H9 (cell line): ENCODE results near the gene SREBF1. TPM values are rescaled to one million over a fixed set of nuclear protein-coding genes. Genes with fewer than 3 reads are reported as not detected.

Experiments
- DNase-seq: peaks from one replicate; pipeline ENCODE4 v3.0.0-alpha.2; 2017
- H2AFZ ChIP-seq: one replicate; pipeline ENCODE4 v1.6.1; 2013; ENCODE audit warnings: mild to moderate bottlenecking, low read length, control low read depth, moderate library complexity
- H2AK5ac ChIP-seq: 2 replicates; pipeline ENCODE4 v1.6.1; 2013; ENCODE audit warnings: low read length, control low read depth, mixed read lengths; ENCODE audit not compliant: insufficient read length
- H2BK120ac ChIP-seq: one replicate; pipeline ENCODE4 v1.6.1; 2013; ENCODE audit warnings: low read depth, mild to moderate bottlenecking, low read length, control low read depth, inconsistent platforms; ENCODE audit not compliant: poor library complexity, severe bottlenecking
- H2BK12ac ChIP-seq: 2 replicates; pipeline ENCODE4 v1.6.1; 2013; ENCODE audit warnings: low read length, control low read depth, mixed read lengths, low read depth; ENCODE audit not compliant: insufficient read length
- H2BK15ac ChIP-seq: 2 replicates; pipeline ENCODE4 v1.6.1; 2013; ENCODE audit warnings: low read depth, low read length, control low read depth
- H2BK20ac ChIP-seq: one replicate; pipeline ENCODE4 v1.6.1; 2013; ENCODE audit warnings: low read depth, mild to moderate bottlenecking, low read length, control low read depth, inconsistent platforms; ENCODE audit not compliant: poor library complexity, severe bottlenecking
- H2BK5ac ChIP-seq: 2 replicates; pipeline ENCODE4 v1.6.1; 2013; ENCODE audit warnings: low read length, control low read depth, mixed read lengths; ENCODE audit not compliant: insufficient read length
- H3K14ac ChIP-seq: 2 replicates; pipeline ENCODE4 v1.6.1; 2013; ENCODE audit warnings: low read length, control low read depth; ENCODE audit not compliant: insufficient read depth
- H3K18ac ChIP-seq: 2 replicates; pipeline ENCODE4 v1.6.1; 2013; ENCODE audit warnings: low read depth, mild to moderate bottlenecking, mixed read lengths, low read length, control low read depth; ENCODE audit not compliant: insufficient read length
- H3K23ac ChIP-seq: 2 replicates; pipeline ENCODE4 v1.6.1; 2013; ENCODE audit warnings: low read length, control low read depth, mixed read lengths, low read depth; ENCODE audit not compliant: insufficient read length
- H3K23me2 ChIP-seq: 2 replicates; pipeline ENCODE4 v1.6.1; 2013; ENCODE audit warnings: low read depth, mild to moderate bottlenecking, mixed read lengths, low read length, control low read depth; ENCODE audit not compliant: insufficient read length, poor library complexity, severe bottlenecking
- H3K27ac ChIP-seq: 2 replicates; pipeline ENCODE4 v1.5.1; 2013; ENCODE audit warnings: low read length, control low read depth, mixed read lengths, low read depth; ENCODE audit not compliant: insufficient read length
- H3K27me3 ChIP-seq: 2 replicates; pipeline ENCODE4 v1.6.1; 2013; ENCODE audit warnings: low read length, control low read depth, inconsistent platforms; ENCODE audit not compliant: insufficient read depth
- H3K4ac ChIP-seq: 2 replicates; pipeline ENCODE4 v1.6.1; 2013; ENCODE audit warnings: low read depth, mild to moderate bottlenecking, control low read depth, inconsistent platforms, low read length, moderate library complexity
- H3K4me1 ChIP-seq: 2 replicates; pipeline ENCODE4 v1.6.1; 2013; ENCODE audit warnings: low read length, control low read depth, inconsistent platforms; ENCODE audit not compliant: insufficient read depth
- H3K4me2 ChIP-seq: 2 replicates; pipeline ENCODE4 v1.6.1; 2013; ENCODE audit warnings: low read length, control low read depth, mixed read lengths; ENCODE audit not compliant: insufficient read length, insufficient read depth
- H3K56ac ChIP-seq: 2 replicates; pipeline ENCODE4 v1.6.1; 2013; ENCODE audit warnings: low read depth, mild to moderate bottlenecking, mixed read lengths, low read length, control low read depth; ENCODE audit not compliant: insufficient read length
- H3K79me1 ChIP-seq: 2 replicates; pipeline ENCODE4 v1.6.1; 2013; ENCODE audit warnings: low read depth, mild to moderate bottlenecking, moderate library complexity, low read length, control low read depth, inconsistent platforms; ENCODE audit not compliant: insufficient read depth, poor library complexity, severe bottlenecking
- H3K79me2 ChIP-seq: 2 replicates; pipeline ENCODE4 v1.6.1; 2013; ENCODE audit warnings: low read length, control low read depth, inconsistent platforms; ENCODE audit not compliant: insufficient read depth
- H3K9ac ChIP-seq: 2 replicates; pipeline ENCODE4 v1.6.1; 2013; ENCODE audit warnings: low read length, control low read depth, mixed read lengths; ENCODE audit not compliant: insufficient read length; ENCODE audit errors: extremely low read depth
- H3K9me3 ChIP-seq: one replicate; pipeline ENCODE4 v1.6.1; 2013; ENCODE audit warnings: low read depth, low read length, inconsistent platforms; ENCODE audit not compliant: control insufficient read depth
- H3T11ph ChIP-seq: one replicate; pipeline ENCODE4 v1.6.1; 2013; ENCODE audit warnings: mild to moderate bottlenecking, low read length, control low read depth, inconsistent platforms
- H4K20me1 ChIP-seq: one replicate; pipeline ENCODE4 v1.6.1; 2013; ENCODE audit not compliant: control insufficient read depth, insufficient read length, insufficient read depth
- H4K5ac ChIP-seq: 2 replicates; pipeline ENCODE4 v1.6.1; 2013; ENCODE audit warnings: low read depth, mild to moderate bottlenecking, mixed read lengths, low read length, control low read depth; ENCODE audit not compliant: insufficient read length
- H4K8ac ChIP-seq: replicated peaks from 2 replicates; pipeline ENCODE4 v1.6.1; 2013; ENCODE audit warnings: low read length, control low read depth, mixed read lengths, low read depth; ENCODE audit not compliant: insufficient read length
- H4K91ac ChIP-seq: 2 replicates; pipeline ENCODE4 v1.6.1; 2013; ENCODE audit warnings: low read depth, mild to moderate bottlenecking, moderate library complexity, mixed read lengths, low read length, control low read depth; ENCODE audit not compliant: insufficient read length
- H3K27ac Mint-ChIP-seq, 3 experiments: 2 replicates in 2 of 3; 3 replicates in 1 of 3; pipeline ENCODE4 v1.8.0; 2020 to 2021; ENCODE audit warnings: mixed read lengths in 3 of 3, mild to moderate bottlenecking in 1 of 3, moderate library complexity in 1 of 3
- H3K27me3 Mint-ChIP-seq: 2 replicates; pipeline ENCODE4 v1.8.0; 2021; ENCODE audit warnings: low read depth, mild to moderate bottlenecking, moderate library complexity, mixed read lengths
- H3K36me3 Mint-ChIP-seq, 3 experiments: 2 replicates in 2 of 3; 3 replicates in 1 of 3; pipeline ENCODE4 v1.8.0; 2020 to 2021; ENCODE audit warnings: low read depth in 3 of 3, mixed read lengths in 3 of 3; ENCODE audit not compliant: insufficient read depth in 1 of 3
- H3K4me1 Mint-ChIP-seq, 2 experiments: 2 replicates each; pipeline ENCODE4 v1.8.0; 2020; ENCODE audit warnings: mixed read lengths in 2 of 2
- H3K4me3 Mint-ChIP-seq, 2 experiments: 2 replicates in 1 of 2; 3 replicates in 1 of 2; pipeline ENCODE4 v1.8.0; 2020 to 2021; ENCODE audit warnings: mild to moderate bottlenecking in 2 of 2, mixed read lengths in 2 of 2, moderate library complexity in 1 of 2
- H3K9me3 Mint-ChIP-seq, 2 experiments: 2 replicates in 1 of 2; 3 replicates in 1 of 2; pipeline ENCODE4 v1.8.0; 2020; ENCODE audit warnings: mild to moderate bottlenecking in 2 of 2, mixed read lengths in 2 of 2, moderate library complexity in 1 of 2
- CTCF ChIP-seq: fragments of 200-600 bp; sonication (generic); conservative IDR thresholded peaks from 3 replicates; pipeline ENCODE4 v1.8.0; 2021; ENCODE audit warnings: antibody characterized with exemption, mild to moderate bottlenecking
- WGBS: extraction: QIAGEN DNeasy Blood & Tissue Kit; methylation state at CpG from one replicate; pipeline ENCODE4 v1.1.7; 2013; ENCODE audit warnings: missing lambda C conversion rate, low lambda C conversion rate, mixed read lengths; ENCODE audit not compliant: insufficient read length; ENCODE audit errors: extremely low coverage; 5-methylcytosine and 5-hydroxymethylcytosine counted together
- total RNA-seq: library from RNA; stranded (reverse); gene quantifications from 2 replicates; pipeline ENCODE4 v1.2.1, GENCODE V29; 2021

The SREBF1 gene
- total RNA-seq, 1 experiment from 2014 or later, result 81.9 TPM

GRCh38 chr17:17776889-17777288 lies 59.9 kb downstream of the SREBF1 start:
- Histone ChIP-seq H3K27ac (no peak overlapping the region), H3K4me1 (no peaks in the 10 kb centered on the region), H3K23me2 (peaks cover 5% of the 10 kb centered on the region), H2BK15ac (no peak overlapping the region), H3K4me2 (no peak overlapping the region), H2BK120ac (no peak overlapping the region), H2BK20ac (no peak overlapping the region), H4K91ac (no peak overlapping the region), H3K4ac (no peak overlapping the region), H3K56ac (no peak overlapping the region), H3K18ac (no peak overlapping the region), H3K9me3 (no peaks in the 10 kb centered on the region), H3K23ac (no peak overlapping the region), H4K5ac (no peak overlapping the region), H2BK5ac (no peak overlapping the region), H2AFZ (no peak overlapping the region), H3K14ac (no peak overlapping the region), H3K79me1 (no peaks in the 10 kb centered on the region), H3K9ac (no peak overlapping the region), H3T11ph (no peak overlapping the region), H4K8ac (no peak overlapping the region), H2AK5ac (no peak overlapping the region), H3K27me3 (no peaks in the 10 kb centered on the region; the same call in 1 of the 2 replicates), H4K20me1 (no peaks in the 10 kb centered on the region), H2BK12ac (no peak overlapping the region), H3K79me2 (no peaks in the 10 kb centered on the region)
- no peaks in the 10 kb centered on the region for H3K9me3 Mint-ChIP-seq
- H3K27ac Mint-ChIP-seq, result no peak overlapping the region
- H3K36me3 Mint-ChIP-seq, result no peaks in the 10 kb centered on the region
- H3K27me3 Mint-ChIP-seq, result peaks cover 63% of the 10 kb centered on the region
- H3K4me1 Mint-ChIP-seq, result peaks cover 10 to 31% of the 10 kb centered on the region in 2 experiments
- no CpG with 5 or more reads among the region's 3 CpGs for WGBS
- no peak for DNase-seq
- H3K4me3 Mint-ChIP-seq, result no peak overlapping the region
- TF ChIP-seq CTCF, result no peak
